T1000 (cell line): ENCODE data around the gene SLC41A3.

ENCODE experiments used
- DNase-seq: peaks from one replicate; lab custom pipeline; 2025; ENCODE audit warnings: mixed read lengths; lab: John Stamatoyannopoulos, UW

The SLC41A3 gene

GRCh38 chr3:126083913-126084767, at the start of gene SLC41A3:
SLC41A3 (minus strand) TSS chr3:126084124; CDS start chr3:126068219, 15,905 bp downstream.
- DNase-seq: peak; percentile 58

GRCh38 chr3:126133606-126134005, 49.7 kb upstream of the SLC41A3 start:
- DNase-seq: no peak

- DNase-seq: no peak
These were observed 49.0 kb upstream of the SLC41A3 start for GRCh38 chr3:126132751-126133511.

- DNase-seq: no peak
These were observed 48.2 kb upstream of the SLC41A3 start for GRCh38 chr3:126131881-126132750.

- DNase-seq: no peak
These were observed 47.2 kb upstream of the SLC41A3 start for GRCh38 chr3:126130981-126131745.

GRCh38 chr3:126130081-126130855, 46.3 kb upstream of the SLC41A3 start:
- no peak for DNase-seq

GRCh38 chr3:126129398-126129891, 45.5 kb upstream of the SLC41A3 start:
- no peak for DNase-seq

GRCh38 chr3:126128504-126129397, 44.8 kb upstream of the SLC41A3 start:
- DNase-seq: no peak

GRCh38 chr3:126127904-126128303, 44.0 kb upstream of the SLC41A3 start:
- no peak for DNase-seq

GRCh38 chr3:126127452-126127851, 43.5 kb upstream of the SLC41A3 start:
- no peak for DNase-seq

GRCh38 chr3:126126811-126127431, 43.0 kb upstream of the SLC41A3 start:
- no peak for DNase-seq

GRCh38 chr3:126126286-126126685, 42.4 kb upstream of the SLC41A3 start:
- no peak for DNase-seq

GRCh38 chr3:126125781-126126251, 41.9 kb upstream of the SLC41A3 start:
- no peak for DNase-seq

- DNase-seq: no peak
These were observed 41.4 kb upstream of the SLC41A3 start for GRCh38 chr3:126125341-126125740.

GRCh38 chr3:126124896-126125295, 41.0 kb upstream of the SLC41A3 start:
- DNase-seq: no peak

GRCh38 chr3:126124148-126124868, 40.4 kb upstream of the SLC41A3 start:
- no peak for DNase-seq

- DNase-seq: no peak
These were observed 37.7 kb upstream of the SLC41A3 start for GRCh38 chr3:126121632-126122031.

GRCh38 chr3:126121074-126121473, 37.1 kb upstream of the SLC41A3 start:
- DNase-seq: no peak
